ENCODE results near the gene OTOGL.

DNA sequence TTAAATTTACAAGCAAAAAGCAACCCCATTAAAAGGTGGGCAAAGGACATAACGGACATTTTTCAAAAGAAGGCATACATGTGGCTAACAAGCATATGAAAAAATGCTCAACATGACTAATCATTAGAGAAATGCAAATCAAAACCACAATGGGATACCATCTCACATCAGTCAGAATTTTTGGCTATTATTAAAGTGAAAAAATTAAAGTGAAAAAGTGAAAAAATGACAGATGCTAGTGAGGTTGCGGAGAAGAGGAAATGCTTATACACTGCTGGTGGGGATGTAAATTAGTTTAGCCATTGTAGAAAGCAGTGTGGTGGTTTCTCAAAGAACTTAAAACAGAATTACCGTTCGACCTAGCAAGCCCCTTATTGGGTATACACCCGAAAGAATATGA lies 7.9 kb downstream of the OTOGL start:
- TF ChIP-seq, protein P1, sequence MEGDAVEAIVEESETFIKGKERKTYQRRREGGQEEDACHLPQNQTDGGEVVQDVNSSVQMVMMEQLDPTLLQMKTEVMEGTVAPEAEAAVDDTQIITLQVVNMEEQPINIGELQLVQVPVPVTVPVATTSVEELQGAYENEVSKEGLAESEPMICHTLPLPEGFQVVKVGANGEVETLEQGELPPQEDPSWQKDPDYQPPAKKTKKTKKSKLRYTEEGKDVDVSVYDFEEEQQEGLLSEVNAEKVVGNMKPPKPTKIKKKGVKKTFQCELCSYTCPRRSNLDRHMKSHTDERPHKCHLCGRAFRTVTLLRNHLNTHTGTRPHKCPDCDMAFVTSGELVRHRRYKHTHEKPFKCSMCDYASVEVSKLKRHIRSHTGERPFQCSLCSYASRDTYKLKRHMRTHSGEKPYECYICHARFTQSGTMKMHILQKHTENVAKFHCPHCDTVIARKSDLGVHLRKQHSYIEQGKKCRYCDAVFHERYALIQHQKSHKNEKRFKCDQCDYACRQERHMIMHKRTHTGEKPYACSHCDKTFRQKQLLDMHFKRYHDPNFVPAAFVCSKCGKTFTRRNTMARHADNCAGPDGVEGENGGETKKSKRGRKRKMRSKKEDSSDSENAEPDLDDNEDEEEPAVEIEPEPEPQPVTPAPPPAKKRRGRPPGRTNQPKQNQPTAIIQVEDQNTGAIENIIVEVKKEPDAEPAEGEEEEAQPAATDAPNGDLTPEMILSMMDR (IDR thresholded peaks at IDR 0.05; ENCODE audit: low read length): no peak
- TF ChIP-seq EZH2 (IDR thresholded peaks at IDR 0.05; ENCODE audit: borderline replicate concordance, low read length): no peak
